D341Med (cell line): Measurements from ENCODE around the gene IPO8.
"Not testable (repeated sequence)": the region's sequence is repeated elsewhere in the genome, so short reads cannot be mapped to it uniquely, and the experiment has no call there.

Experiments used
- DNase-seq: peaks from one replicate; pipeline ENCODE4 v3.0.0; 2012; ENCODE audit warnings: low spot score

The IPO8 gene

DNA sequence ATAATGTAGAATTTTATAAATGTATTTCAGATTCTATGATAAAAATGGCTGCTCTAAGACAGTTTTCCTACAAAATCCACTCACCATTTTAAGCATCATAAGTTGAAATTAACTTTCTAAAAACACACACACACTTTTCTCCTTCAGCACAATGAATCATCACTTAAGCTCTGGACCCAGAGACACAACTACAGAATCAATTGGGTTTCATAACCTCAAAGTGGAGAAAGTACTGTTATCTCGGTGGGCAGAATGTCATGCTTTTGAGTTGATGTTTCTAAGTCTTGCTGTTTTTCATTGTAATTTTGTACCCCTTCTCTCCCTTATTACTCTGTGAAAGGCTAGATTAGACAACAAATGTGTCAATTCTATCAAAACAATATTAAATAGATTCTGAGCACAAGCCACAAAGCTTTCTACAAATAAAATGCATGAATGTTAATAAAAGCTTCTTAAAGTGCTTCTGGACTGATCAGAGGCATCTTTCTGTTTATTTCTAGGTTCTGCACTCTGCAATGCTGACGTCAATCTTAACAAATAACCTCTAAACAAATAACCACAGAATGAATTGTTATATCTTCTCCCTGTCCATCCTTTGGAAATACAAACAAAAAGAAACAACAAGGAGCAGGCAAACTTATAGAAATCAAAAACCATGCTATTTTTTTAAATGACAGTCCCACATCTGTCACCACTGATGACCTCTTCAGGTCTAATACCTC lies 8.2 kb downstream of the IPO8 start:
- no peak for DNase-seq

GRCh38 chr12:30679241-30679640 lies 16.4 kb downstream of the IPO8 start:
- no peak for DNase-seq

DNA sequence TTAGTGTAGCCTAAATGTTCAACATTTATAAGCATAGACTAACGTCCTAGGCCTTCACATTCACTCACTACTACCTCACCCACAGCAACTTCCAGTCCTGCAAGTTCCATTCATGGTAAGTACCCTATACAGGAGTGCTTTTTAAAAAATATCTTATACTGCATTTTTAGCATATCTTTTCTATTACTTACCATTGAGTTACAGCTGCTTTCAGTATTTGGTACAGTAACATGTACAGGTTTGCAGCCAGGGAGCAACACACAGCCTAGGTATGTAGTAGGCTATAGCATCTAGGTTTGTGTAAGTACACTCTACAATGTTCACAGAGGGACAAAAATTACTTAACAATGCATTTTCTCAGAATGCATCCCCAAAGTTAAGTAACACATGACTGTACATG lies 17.4 kb downstream of the IPO8 start:
- no peak for DNase-seq

- DNase-seq: no peak
Observed at GRCh38 chr12:30661210-30661609, 34.5 kb downstream of the IPO8 start.

DNA sequence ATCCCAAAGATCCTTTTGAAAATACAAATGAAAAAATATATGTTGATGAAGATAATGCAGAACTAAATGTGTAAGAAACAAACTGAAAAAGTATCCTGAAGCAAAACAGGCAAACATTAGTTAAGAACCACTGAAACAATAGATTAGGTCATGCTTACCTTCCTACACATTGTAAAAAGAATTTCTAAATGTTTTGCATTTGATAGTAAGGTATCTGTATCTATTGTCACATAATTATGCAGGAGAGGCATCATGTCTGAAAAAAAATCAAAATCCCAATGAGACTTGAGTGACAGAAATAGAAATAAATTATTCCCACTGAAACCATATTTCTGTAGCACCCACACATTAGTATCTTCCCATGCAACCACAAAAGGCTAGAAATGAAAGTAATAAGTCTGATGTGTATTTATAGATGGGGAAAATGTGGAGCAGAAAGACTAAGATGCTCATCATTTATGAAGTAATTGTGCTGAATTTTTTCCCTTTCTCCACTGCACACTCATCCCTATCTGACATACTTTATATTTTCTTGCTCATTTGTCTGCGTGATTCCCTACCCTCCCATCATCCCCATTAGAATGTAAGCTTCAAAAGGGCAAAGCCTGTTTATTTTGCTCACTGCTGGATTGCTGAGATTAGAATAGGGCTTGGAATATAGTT lies 43.5 kb downstream of the IPO8 start:
- no peak for DNase-seq

DNA sequence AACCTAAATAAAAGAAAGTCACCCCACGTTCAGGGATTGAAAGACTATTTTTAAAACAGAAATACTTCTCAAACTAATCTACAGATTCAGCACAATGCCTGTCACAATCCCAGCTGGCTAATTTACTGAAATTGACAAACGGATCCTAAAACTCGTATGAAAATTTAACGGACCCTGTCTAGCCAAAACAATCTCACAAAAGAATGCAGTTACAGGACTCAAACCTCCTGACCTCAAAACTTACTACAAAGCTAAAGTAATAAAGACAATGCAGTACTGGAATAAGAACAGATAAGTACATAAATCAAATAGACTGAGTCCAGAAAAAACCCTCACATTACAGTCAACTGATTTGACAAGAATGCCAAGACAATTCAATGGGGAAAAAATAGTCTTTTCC lies 48.8 kb downstream of the IPO8 start:
- no peak for DNase-seq

DNA sequence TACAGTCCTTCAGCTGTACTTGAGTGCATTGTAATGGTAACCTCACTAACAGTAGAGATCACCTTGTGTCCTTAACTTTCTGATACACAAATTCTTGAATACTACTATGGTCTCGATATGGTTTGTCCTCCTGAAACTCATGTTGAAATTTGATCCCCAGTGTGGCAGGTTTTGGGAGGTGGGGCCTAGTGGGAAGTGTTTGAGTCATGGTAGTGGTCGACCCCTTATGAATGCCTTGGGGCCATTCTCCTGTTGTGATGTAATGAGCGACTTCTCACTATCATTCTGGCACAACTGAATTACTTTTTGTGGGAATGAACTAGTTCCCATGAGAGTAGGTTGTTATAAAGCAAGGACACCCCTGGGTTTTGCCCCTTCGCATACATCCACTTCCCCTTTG lies 52.3 kb downstream of the IPO8 start:
- no peak for DNase-seq

DNA sequence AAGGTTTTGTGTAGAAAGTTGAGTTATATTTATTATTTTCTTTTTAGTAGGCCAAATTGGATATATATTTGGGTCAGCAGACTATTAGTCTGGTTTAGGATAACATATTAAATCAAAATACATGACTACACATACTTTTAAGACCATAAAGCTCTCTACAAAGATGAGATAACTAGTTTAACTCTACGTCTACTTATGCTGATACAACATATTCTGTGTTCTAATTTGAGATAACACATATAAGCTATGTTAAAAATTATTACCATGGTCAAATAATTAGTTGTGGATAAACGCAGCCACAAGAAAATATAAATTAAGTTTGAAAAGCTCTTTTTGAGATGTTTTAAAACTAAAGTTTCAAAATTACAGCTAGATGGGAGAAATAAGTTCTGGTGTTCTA lies 55.3 kb downstream of the IPO8 start:
- no peak for DNase-seq

DNA sequence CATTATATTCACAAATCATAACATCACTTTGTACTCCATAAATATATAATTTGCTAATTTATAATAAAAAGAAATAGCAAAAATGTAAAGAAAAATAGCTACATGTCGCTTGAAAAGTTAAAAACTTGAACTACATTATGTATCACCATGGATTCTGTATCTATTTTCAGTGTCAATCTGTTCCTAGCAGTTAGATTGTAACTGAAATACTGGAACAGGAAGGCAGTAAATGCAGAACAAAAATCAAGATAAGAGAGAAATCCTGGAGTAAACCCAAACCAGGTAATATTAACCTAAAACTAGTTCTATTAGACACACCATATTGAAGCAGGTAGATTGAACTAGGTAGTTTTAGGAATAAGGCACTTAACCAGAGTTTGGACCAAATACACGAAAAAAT lies 60.3 kb downstream of the IPO8 start:
- DNase-seq: no peak

DNA sequence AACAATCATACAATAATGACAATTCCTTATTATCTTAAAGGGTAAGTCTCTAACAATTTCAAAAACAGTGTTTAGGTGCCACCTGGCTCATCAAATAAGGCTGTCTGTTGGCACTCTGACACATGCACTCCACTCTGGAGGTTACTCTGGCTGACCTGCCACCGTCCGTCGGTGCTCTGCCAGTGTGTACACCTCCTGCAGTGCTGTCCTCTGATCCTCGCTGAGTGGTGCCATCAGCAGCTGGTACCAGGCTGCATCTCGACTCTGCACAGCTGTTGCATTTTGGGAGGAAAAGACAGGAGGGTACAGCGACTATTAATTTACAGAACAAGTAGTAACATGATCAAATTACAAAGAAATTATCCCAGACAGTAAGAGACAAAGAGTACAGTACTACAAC lies 63.9 kb downstream of the IPO8 start:
- no peak for DNase-seq

DNA sequence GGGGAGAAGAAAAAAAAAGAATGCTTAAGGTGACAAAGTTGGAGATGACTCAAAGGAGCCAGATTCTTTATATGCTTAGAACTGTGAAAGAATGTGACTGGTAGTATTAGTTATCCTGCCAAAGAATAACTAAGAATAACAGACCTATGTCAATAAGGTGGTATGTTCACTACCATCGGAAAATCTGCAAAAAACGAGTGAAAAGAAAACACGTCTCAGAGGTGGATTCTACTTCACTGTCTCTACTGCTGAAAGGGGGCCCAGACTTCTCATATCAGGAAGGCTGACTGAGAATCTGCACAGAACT lies 64.7 kb downstream of the IPO8 start:
- no peak for DNase-seq

- no peak for DNase-seq
Observed at GRCh38 chr12:30630076-30630978, 65.3 kb downstream of the IPO8 start.

DNA sequence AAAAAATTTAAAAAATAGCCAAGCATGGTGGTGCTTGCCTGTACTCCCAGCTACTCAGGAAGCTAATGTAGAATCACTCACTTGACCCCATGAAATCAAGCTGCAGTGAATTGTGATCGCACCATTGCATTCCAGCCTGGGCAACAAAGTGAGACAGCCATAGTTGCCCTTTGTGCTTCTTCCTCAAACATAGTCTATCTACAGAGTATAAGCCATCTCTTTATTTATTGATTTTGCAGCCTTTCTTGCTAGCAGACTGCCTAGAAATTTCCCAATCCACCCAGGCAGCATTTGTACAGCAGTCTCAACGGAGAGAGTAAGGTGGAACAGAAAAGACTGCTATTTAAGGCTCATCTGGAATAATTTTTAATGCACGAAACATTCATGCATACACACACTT lies 68.8 kb downstream of the IPO8 start:
- DNase-seq: no peak

DNA sequence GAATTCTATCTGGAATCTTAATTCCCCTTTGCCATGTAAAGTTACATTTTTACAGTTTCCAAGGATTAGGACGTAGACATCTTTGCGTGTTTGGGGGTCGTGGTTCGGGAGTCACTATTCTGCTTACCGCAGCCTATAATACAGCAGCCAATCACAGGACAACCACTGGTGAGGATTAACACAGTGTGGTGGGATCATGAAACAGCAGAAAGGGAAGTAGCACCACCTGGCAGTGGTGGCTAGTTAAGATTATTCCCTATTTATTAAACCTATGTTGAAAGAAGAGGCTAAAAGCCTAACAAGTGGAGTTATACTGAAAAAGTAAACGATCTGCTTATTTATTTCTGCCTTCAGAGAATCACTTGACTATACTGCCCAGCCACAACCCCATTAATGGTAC lies 71.7 kb downstream of the IPO8 start:
- no peak for DNase-seq

DNA sequence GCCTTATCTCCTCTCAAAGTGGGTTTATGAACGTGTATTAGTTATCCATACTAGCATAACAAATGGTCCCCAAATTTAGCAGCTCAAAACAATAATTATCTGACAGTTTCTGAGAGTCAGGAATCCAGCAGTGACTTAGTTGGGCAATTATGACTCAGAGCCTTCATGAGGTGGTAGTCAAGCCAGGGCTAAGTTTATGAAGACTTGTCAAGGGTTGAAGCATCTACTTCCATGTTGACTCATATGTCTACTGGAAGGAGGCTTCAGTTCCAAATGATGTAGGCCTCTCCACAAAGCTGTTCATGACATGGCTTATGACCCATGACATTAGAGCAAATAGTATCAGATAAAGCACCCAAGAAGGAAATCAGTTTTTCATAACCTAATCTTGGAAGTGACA lies 73.2 kb downstream of the IPO8 start:
- DNase-seq: no peak

- DNase-seq: not testable (repeated sequence)
Observed at GRCh38 chr12:30621663-30622241, 73.9 kb downstream of the IPO8 start.

- no peak for DNase-seq
Observed at GRCh38 chr12:30617346-30618016, 78.2 kb downstream of the IPO8 start.

DNA sequence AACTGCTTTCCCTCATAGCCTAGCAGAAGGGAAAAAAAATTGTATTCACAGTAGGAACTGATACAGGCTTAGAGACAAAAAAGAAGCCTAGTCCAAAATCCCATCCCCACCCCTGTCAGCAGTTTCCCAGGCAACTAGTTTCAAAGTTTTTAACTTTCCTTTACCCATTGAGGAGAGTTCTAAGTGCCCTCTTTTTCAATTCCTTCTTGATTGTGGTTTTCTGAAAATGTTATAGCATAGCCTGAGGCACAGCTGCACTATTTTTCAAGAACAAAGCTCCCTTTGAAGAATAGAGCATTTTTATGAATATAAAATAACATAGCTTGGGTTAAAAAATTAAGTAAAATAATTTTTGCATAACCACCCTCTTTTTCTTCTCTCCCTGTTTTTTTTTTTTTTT lies 81.6 kb downstream of the IPO8 start:
- no peak for DNase-seq

DNA sequence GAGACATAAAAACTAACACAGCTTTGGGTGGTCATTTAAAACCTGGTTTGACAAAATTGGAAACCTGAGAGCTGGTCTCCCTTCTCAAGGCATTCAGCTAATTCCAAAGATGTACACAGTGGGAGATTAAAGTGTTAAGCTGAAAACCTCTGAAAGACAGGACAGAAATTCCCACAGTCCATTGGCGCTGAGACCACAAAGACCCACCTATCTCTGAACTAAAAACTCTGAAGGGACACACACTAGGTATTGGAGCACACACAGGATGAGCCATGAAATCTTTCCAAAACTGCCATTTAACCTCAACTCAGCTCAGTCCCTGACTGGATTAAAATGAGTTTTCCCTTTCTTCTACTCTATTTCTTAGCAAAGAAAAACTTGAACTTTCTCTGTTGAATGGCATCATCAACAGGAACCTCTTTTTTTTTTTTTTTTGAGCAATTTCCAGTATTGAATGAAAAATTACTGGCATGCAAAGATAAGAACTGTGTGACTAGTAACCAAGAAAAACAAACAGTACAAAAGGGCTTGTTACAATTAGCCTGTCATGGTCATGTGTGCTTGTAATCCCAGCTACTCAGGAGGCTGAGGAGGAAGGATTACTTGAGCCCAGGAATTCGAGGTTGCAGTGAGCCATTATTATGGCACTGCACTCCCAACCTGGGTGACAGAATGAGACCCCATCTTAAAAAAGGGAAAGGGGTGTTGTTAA lies 82.4 kb downstream of the IPO8 start:
- no peak for DNase-seq

DNA sequence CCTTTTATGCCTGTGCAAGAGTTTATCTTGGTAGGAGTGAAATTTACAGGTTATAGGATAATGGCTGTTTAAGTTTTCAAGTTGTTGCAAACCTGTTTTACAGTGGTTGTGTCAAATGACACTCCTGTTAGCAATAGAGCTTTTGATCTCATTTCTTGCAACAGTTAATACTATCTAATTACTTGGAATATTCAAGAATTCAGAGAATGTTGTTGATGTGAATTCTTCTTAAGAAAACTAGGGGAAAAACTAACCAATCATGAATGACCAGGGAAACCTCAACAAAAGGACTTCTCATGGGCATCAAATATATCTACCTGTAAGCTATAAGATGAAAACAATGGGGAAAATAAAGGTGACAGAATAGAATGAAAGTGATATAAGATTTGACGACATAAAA lies 85.0 kb downstream of the IPO8 start:
- DNase-seq: no peak

- not testable (repeated sequence) for DNase-seq
Observed at GRCh38 chr12:30609819-30610218, 85.8 kb downstream of the IPO8 start.

DNA sequence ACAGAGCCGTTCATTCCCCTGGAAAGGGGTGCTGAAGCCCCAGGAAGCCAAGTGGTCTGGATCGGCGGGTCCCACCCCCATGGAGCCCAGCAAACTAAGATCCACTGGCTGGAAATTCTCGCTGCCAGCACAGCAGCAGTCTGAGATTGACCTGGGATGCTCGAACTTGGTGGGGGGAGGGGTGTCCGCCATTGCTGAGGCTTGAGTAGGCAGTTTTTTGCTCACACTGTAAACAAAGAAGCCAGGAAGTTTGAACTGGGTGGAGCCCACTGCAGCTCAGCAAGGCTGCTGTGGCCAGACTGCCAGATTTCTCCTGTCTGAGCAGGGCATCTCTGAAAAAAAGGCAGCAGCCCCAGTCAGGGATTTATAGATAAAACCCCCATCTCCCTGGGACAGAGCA lies 91.4 kb downstream of the IPO8 start:
- not testable (repeated sequence) for DNase-seq
